GM18507 (cell line): ENCODE measurements around the gene SPDYE3.
"Not testable (repeated sequence)": the region's sequence is repeated elsewhere in the genome, so short reads cannot be mapped to it uniquely, and the experiment has no call there.

Source experiments
- DNase-seq: peaks from one replicate; pipeline ENCODE4 v3.0.0; 2011; ENCODE audit warnings: low read depth; ENCODE audit not compliant: insufficient read length; ENCODE audit errors: extremely low spot score
- FAIRE-seq: peaks from 2 replicates; lab custom pipeline; 2011; peaks lifted over from hg19 to GRCh38; lab: Jason Lieb, UNC

The SPDYE3 gene

GRCh38 chr7:100283147-100283546 lies 24.4 kb upstream of the SPDYE3 start:
- not testable (repeated sequence) for DNase-seq, FAIRE-seq

DNA sequence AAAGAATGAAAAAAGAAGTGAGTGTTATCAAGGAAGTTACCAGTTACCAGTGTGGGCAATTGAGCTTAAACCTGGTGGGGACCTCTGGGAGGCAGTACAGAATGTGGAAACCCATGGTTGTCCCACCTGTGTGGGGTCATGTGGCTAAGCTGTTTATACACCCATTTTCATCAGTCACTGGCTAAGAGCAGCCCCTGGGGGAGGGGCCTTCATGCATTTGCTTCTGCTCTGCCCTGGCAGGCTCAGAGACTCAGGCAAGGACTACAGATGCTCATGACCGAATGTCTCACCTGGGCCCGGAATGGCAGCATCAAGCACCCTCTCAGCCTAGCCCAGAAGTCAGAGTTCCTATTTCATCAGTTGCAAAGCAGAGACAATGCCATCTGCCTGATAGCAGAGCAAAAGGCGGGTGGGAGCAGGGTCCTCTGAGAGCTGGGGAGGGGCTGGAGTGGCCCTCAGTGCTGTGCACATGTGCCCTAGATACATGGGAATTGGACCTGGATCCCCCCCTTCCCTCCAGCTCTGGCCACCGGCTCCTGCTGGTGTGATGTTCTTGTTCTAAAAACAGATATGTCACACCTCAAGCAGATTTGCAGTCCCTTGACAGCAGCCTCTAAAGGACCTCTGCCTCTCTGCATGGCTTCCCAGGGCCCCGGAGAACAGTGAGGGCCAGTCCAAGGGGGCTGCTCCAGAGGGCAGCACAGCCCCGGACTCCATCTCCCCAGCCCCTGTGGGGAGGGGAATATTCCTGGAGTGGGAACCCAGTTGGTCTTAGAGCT lies 20.1 kb upstream of the SPDYE3 start:
- FAIRE-seq, DNase-seq: not testable (repeated sequence)

- not testable (repeated sequence) for FAIRE-seq, DNase-seq
Observed at GRCh38 chr7:100288258-100288657, 19.2 kb upstream of the SPDYE3 start.

DNA sequence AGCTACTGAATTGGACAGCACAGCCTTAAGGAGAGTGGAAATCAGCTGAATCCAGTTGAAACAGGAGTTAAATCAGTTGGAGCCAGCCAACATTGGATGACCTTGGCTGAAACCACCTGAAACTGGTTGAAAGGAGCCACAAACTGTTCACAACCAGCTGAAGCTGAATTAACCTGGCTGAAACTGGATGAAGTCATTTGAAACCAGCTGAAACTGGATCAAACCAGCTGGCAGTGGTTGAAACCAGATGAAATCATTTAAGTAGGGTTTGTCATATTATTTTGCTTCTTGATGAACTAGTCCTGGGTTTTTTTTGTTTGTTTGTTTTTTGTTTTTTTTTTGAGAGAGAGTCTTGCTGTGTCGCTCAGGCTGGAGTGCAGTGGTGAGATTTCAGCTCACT lies 15.3 kb upstream of the SPDYE3 start:
- FAIRE-seq, DNase-seq: not testable (repeated sequence)

GRCh38 chr7:100295269-100295668 lies 12.2 kb upstream of the SPDYE3 start:
- DNase-seq, FAIRE-seq: not testable (repeated sequence)

DNA sequence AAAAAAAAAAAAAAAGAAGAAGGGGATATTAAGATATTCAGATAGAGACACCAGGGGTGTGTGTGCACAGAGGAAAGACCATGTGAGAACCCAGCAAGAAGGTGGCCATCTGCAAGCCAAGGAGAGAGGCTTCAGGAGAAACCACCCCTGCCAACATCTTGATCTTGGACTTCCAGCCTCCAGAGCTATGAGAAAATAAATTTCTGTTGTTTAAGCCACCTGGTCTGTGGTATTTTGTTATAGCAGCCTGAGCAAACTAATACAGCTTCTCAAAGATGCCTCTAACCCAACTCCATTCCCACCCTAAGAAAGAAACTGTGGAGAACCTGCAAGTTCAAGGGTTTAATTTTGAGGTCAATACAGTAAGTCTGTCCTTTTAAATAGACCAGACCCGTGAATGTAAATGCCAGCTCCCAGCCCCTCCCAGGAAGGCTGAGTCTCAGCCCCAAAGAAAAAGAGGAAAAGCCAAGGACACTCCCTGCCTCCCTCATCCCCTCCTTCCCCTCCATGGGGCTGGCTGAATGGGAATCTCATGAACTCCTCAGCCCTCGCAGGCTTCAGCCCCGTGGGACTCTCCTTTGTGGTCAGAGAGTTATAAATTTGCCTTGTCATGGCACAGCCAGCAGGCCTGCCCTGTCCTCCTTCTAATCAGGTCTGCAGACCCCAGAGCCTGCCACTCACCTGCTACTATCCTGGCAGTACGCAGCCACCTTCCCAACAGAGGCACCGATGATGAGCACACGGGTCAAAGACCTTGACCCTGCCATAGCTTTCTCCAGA lies 9.5 kb upstream of the SPDYE3 start:
- FAIRE-seq, DNase-seq: not testable (repeated sequence)

GRCh38 chr7:100298632-100298895 lies 8.9 kb upstream of the SPDYE3 start:
- FAIRE-seq, DNase-seq: not testable (repeated sequence)

- not testable (repeated sequence) for FAIRE-seq, DNase-seq
Observed at GRCh38 chr7:100304526-100304925, 3.0 kb upstream of the SPDYE3 start.

GRCh38 chr7:100318329-100318728 lies 10.8 kb downstream of the SPDYE3 start:
- DNase-seq, FAIRE-seq: not testable (repeated sequence)

- FAIRE-seq, DNase-seq: not testable (repeated sequence)
Observed at GRCh38 chr7:100321648-100322047, 14.1 kb downstream of the SPDYE3 start.

- not testable (repeated sequence) for DNase-seq, FAIRE-seq
Observed at GRCh38 chr7:100324194-100324593, 16.7 kb downstream of the SPDYE3 start.

DNA sequence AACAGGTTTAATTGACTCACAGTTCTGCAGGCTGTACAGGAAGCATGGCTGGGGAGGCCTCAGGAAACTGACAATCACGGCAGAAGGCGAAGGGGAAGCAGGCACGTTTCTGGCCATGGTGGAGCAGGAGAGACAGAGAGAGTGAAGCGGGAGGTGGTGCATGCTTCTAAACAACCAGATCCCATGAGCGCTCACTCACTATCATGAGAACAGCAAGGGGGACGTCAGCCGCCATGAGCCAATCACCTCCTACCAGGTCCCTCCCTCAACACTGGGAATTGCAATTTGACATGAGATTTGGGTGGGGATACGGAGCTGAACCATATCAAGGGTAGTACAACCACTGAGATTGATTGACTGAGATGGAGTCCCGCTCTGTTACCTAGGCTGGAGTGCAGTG lies 18.2 kb downstream of the SPDYE3 start:
- DNase-seq, FAIRE-seq: not testable (repeated sequence)

DNA sequence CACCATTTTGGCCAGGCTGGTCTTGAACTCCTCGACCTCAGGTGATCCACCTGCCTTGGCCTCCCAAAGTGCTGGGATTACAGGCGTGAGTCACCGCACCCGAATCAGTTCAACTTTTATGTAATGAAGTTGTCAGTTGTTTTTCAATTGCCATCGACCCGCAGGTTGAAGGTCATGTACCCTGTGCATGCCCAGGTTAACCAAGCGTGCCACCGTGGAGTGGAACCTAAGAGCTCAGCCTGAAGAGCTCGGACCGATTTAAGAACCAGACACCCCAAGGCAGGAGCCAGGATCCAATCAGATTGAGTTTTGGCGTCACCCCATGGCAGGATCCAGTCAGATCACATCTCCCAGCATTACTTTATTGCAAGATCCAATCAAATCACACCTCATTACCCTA lies 19.4 kb downstream of the SPDYE3 start:
- not testable (repeated sequence) for FAIRE-seq, DNase-seq

GRCh38 chr7:100335566-100336466 lies 28.3 kb downstream of the SPDYE3 start:
- DNase-seq (peak; percentile 65), FAIRE-seq (peak; percentile 62)

DNA sequence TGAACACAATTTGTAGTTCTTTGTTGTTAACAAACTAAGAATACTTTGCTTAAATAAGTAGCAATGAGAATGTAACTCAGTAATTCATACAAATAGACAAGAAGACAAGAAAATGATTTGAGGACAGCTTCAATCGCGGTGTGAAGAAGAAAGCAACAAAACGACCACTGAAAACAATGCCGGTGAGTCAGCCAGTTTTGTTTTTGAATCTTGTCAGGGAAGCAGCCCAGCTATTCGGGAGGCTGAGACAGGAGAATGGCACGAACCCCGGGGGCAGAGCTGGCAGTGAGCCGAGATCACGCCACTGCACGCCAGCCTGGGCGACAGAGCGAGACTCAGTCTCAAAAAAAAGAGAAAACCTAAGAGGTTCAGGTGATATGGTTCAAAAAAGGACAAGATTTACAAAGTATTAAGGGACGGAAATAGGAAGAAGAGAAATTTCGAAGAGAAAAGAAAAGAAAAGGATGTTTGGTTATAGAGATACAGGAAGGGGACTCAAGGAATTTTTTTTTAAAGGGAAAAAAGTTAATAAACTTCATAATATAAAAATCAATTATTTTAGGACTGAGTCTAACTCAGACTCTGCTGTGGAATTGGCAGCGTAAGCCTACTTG lies 30.7 kb downstream of the SPDYE3 start:
- not testable (repeated sequence) for DNase-seq, FAIRE-seq

GRCh38 chr7:100341286-100341685 lies 33.8 kb downstream of the SPDYE3 start:
- not testable (repeated sequence) for DNase-seq, FAIRE-seq

GRCh38 chr7:100342765-100343164 lies 35.3 kb downstream of the SPDYE3 start:
- FAIRE-seq (no peak), DNase-seq (no peak)

DNA sequence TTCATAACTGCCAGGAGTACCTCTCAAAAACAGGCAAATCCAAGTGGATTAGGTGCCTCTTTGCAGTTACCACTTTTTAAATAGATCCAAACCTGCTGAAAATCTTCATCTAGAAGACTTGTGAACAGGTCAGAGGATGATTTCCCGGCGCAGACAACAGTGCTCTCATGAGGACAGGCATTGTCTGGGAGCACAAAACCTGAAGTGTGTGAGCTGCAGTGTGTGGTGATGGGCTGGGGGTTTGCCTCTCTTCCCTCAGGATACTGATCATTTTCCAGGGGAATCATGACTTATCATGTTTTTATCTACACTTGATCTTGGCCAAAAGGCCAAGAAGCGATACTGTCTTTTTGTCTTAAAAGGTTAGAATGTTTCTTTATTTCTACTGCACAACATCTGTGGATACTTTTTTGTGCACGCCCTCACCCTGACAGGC lies 36.6 kb downstream of the SPDYE3 start:
- DNase-seq, FAIRE-seq: not testable (repeated sequence)
